ENCODE data around the gene OTUB1. TPM values are rescaled to one million over a fixed set of nuclear protein-coding genes. Genes with fewer than 3 reads are reported as not detected.

OTUB1 gene
- total and polyA plus RNA-seq, 2 of the 13 experiments (the other 11 are each of a cell fraction or from before 2014, with no cell fraction given), result 58.8 to 130 TPM

DNA sequence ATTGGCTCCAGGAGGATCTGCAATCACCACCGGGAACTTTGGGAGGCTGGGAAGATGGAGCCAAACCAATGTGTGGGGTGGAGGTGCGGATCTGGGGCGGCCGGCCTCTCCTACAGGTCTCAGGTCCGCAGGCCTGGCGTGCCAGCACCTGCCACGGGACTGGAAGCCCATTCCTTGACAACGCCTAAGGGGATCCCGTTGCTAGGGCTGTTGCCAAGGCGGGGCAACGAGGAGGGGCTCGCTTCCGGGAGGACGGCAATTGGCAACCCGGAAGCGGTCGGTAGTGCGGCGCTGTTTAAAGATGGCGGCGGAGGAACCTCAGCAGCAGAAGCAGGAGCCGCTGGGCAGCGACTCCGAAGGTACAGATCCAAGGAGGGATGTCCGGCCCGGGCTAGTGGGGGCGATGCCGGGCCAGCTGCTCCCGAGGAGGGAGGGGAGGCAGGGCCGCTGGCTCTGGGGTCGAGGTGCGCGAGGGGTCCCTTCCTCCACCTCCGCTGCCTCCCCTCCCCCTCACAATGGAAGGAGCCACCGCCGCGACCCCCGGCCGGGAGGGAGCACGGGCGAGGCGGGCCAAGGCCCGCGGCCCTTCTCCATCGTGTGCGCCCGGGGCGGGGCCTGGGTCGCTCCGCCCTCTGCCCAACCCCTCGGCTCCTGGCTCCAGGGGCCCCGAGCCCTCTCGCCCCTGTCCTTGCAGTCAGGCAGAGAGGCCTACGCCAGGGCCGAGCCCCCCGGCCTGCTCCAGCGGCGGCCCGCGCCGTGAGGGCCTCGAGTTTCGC, at the start of gene OTUB1 (continued):
- TF ChIP-seq, protein P1, sequence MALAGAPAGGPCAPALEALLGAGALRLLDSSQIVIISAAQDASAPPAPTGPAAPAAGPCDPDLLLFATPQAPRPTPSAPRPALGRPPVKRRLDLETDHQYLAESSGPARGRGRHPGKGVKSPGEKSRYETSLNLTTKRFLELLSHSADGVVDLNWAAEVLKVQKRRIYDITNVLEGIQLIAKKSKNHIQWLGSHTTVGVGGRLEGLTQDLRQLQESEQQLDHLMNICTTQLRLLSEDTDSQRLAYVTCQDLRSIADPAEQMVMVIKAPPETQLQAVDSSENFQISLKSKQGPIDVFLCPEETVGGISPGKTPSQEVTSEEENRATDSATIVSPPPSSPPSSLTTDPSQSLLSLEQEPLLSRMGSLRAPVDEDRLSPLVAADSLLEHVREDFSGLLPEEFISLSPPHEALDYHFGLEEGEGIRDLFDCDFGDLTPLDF (CRISPR knock-in tag; IDR thresholded peaks at IDR 0.05), result peak; percentile 52; the same call in 1 of the 2 replicates
- TF ChIP-seq, protein P2, sequence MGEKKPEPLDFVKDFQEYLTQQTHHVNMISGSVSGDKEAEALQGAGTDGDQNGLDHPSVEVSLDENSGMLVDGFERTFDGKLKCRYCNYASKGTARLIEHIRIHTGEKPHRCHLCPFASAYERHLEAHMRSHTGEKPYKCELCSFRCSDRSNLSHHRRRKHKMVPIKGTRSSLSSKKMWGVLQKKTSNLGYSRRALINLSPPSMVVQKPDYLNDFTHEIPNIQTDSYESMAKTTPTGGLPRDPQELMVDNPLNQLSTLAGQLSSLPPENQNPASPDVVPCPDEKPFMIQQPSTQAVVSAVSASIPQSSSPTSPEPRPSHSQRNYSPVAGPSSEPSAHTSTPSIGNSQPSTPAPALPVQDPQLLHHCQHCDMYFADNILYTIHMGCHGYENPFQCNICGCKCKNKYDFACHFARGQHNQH (CRISPR knock-in tag; IDR thresholded peaks at IDR 0.05), result peak; percentile 91
- TF ChIP-seq, protein P3, sequence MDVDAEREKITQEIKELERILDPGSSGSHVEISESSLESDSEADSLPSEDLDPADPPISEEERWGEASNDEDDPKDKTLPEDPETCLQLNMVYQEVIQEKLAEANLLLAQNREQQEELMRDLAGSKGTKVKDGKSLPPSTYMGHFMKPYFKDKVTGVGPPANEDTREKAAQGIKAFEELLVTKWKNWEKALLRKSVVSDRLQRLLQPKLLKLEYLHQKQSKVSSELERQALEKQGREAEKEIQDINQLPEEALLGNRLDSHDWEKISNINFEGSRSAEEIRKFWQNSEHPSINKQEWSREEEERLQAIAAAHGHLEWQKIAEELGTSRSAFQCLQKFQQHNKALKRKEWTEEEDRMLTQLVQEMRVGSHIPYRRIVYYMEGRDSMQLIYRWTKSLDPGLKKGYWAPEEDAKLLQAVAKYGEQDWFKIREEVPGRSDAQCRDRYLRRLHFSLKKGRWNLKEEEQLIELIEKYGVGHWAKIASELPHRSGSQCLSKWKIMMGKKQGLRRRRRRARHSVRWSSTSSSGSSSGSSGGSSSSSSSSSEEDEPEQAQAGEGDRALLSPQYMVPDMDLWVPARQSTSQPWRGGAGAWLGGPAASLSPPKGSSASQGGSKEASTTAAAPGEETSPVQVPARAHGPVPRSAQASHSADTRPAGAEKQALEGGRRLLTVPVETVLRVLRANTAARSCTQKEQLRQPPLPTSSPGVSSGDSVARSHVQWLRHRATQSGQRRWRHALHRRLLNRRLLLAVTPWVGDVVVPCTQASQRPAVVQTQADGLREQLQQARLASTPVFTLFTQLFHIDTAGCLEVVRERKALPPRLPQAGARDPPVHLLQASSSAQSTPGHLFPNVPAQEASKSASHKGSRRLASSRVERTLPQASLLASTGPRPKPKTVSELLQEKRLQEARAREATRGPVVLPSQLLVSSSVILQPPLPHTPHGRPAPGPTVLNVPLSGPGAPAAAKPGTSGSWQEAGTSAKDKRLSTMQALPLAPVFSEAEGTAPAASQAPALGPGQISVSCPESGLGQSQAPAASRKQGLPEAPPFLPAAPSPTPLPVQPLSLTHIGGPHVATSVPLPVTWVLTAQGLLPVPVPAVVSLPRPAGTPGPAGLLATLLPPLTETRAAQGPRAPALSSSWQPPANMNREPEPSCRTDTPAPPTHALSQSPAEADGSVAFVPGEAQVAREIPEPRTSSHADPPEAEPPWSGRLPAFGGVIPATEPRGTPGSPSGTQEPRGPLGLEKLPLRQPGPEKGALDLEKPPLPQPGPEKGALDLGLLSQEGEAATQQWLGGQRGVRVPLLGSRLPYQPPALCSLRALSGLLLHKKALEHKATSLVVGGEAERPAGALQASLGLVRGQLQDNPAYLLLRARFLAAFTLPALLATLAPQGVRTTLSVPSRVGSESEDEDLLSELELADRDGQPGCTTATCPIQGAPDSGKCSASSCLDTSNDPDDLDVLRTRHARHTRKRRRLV (CRISPR knock-in tag; IDR thresholded peaks at IDR 0.05), result no peak
- TF ChIP-seq, protein P4, sequence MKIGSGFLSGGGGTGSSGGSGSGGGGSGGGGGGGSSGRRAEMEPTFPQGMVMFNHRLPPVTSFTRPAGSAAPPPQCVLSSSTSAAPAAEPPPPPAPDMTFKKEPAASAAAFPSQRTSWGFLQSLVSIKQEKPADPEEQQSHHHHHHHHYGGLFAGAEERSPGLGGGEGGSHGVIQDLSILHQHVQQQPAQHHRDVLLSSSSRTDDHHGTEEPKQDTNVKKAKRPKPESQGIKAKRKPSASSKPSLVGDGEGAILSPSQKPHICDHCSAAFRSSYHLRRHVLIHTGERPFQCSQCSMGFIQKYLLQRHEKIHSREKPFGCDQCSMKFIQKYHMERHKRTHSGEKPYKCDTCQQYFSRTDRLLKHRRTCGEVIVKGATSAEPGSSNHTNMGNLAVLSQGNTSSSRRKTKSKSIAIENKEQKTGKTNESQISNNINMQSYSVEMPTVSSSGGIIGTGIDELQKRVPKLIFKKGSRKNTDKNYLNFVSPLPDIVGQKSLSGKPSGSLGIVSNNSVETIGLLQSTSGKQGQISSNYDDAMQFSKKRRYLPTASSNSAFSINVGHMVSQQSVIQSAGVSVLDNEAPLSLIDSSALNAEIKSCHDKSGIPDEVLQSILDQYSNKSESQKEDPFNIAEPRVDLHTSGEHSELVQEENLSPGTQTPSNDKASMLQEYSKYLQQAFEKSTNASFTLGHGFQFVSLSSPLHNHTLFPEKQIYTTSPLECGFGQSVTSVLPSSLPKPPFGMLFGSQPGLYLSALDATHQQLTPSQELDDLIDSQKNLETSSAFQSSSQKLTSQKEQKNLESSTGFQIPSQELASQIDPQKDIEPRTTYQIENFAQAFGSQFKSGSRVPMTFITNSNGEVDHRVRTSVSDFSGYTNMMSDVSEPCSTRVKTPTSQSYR (CRISPR knock-in tag; IDR thresholded peaks at IDR 0.05; ENCODE audit: borderline replicate concordance), result peak; percentile 74
- TF ChIP-seq POLR2AphosphoS2 (IDR thresholded peaks at IDR 0.05; ENCODE audit: low read depth, low read length) (no peak), DMAP1 (CRISPR knock-in tag; IDR thresholded peaks at IDR 0.05) (peak; percentile 86), ZEB1 (IDR thresholded peaks at IDR 0.05; ENCODE audit: insufficient replicate concordance, low read depth) (no peak), ZKSCAN5 (CRISPR knock-in tag; IDR thresholded peaks at IDR 0.05) (no peak), SMC3 (IDR thresholded peaks at IDR 0.05; ENCODE audit: low read length) (no peak), EP300 (IDR thresholded peaks at IDR 0.05; ENCODE audit: low read depth in 2 of 2, low read length in 2 of 2) (no peak), EP300 (CRISPR knock-in tag; IDR thresholded peaks at IDR 0.05; ENCODE audit: borderline replicate concordance) (peak; percentile 20; the same call in 1 of the 2 replicates)
- TF ChIP-seq, protein P5, sequence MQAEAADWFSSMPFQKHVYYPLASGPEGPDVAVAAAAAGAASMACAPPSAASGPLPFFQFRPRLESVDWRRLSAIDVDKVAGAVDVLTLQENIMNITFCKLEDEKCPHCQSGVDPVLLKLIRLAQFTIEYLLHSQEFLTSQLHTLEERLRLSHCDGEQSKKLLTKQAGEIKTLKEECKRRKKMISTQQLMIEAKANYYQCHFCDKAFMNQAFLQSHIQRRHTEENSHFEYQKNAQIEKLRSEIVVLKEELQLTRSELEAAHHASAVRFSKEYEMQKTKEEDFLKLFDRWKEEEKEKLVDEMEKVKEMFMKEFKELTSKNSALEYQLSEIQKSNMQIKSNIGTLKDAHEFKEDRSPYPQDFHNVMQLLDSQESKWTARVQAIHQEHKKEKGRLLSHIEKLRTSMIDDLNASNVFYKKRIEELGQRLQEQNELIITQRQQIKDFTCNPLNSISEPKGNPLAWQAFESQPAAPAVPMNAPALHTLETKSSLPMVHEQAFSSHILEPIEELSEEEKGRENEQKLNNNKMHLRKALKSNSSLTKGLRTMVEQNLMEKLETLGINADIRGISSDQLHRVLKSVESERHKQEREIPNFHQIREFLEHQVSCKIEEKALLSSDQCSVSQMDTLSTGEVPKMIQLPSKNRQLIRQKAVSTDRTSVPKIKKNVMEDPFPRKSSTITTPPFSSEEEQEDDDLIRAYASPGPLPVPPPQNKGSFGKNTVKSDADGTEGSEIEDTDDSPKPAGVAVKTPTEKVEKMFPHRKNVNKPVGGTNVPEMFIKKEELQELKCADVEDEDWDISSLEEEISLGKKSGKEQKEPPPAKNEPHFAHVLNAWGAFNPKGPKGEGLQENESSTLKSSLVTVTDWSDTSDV (CRISPR knock-in tag; IDR thresholded peaks at IDR 0.05), result no peak
- TF ChIP-seq, protein P6, sequence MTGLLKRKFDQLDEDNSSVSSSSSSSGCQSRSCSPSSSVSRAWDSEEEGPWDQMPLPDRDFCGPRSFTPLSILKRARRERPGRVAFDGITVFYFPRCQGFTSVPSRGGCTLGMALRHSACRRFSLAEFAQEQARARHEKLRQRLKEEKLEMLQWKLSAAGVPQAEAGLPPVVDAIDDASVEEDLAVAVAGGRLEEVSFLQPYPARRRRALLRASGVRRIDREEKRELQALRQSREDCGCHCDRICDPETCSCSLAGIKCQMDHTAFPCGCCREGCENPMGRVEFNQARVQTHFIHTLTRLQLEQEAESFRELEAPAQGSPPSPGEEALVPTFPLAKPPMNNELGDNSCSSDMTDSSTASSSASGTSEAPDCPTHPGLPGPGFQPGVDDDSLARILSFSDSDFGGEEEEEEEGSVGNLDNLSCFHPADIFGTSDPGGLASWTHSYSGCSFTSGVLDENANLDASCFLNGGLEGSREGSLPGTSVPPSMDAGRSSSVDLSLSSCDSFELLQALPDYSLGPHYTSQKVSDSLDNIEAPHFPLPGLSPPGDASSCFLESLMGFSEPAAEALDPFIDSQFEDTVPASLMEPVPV (CRISPR knock-in tag; IDR thresholded peaks at IDR 0.05), result no peak; the same call in 1 of the 2 replicates
